GM12892 (cell line): Measurements from ENCODE around the gene LCE1A.

ENCODE experiments used
- POLR2A ChIP-seq: IDR thresholded peaks from 2 replicates; pipeline ENCODE4 v1.6.1; 2011; ENCODE audit warnings: low read depth, low read length, control low read depth
- POLR2AphosphoS5 ChIP-seq: IDR thresholded peaks from 2 replicates; pipeline ENCODE4 v1.6.1; 2011; ENCODE audit warnings: low read depth, low read length, control low read depth
- TAF1 ChIP-seq: IDR thresholded peaks from 2 replicates; pipeline ENCODE4 v1.6.1; 2011; ENCODE audit warnings: low read depth, mild to moderate bottlenecking, control low read depth, low read length, borderline replicate concordance

DNA sequence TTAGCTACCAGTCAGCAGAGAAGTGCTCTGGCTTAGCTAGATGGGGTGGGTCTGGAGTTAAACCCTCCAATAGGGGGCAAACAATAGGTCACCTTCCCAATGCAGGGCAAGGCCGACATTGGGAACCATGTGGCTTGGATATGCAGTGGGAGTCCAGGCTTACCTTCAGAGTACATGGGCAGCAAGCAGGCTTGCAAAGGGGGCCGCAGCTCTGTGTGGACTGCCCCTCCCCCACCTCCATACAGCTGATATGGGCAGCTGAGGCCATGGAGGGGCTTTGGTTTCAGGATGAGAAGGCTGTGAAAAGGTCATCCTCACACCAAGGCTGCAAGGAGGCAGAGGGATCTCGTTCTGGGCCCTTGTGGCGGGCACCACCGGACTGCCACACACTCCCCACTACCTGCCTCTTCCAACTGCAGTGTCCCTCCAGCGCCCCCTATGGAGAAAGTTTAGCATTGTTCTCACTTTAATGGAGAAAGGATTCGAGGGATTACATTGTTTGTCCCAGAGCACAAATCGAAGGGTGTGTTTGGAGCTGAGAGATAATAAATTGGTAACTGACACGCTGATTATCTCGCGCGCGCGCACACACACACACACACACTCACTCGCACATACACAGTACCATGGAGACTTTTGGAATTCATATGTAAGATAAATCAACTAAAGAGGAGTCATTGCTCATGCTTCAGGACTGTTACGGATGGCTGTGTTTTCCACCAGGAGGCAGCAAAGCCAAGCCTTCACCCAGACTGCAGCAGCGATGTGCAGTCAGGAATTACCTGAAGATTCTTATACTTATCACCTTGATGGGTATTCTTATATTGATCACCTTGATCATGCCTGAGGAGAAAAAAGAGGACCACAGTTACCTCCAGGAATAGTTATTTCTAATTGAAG is 43.8 kb downstream of the LCE1A start:
- no peak for TF ChIP-seq POLR2A
- no peak for TF ChIP-seq POLR2AphosphoS5
- TF ChIP-seq TAF1: no peak
